Naive thymus-derived CD8-positive, alpha-beta T cell (primary cell): ENCODE results near the gene OR8D4. TPM values are rescaled to one million over a fixed set of nuclear protein-coding genes. Genes with fewer than 3 reads are reported as not detected.
"Not testable (repeated sequence)": the region's sequence is repeated elsewhere in the genome, so short reads cannot be mapped to it uniquely, and the experiment has no call there.

Source experiments
- ATAC-seq, 2 donors: fragments of 150-1000 bp; cut with Tn5 transposase in 1 of 2; sonication (Bioruptor Pico), chemical (Tn5 transposase) in 1 of 2; 1 replicate in 1 of 2; 2 replicates in 1 of 2; pipeline ENCODE4 v1.10.0; 2021; ENCODE audit warnings: mild to moderate bottlenecking in 2 of 2, moderate library complexity in 2 of 2
- POLR2A ChIA-PET: fragments of 350-600 bp; sonication (Branson Sonifier 250); formaldehyde crosslinking; loops from one replicate; lab custom pipeline; 2021; ENCODE audit warnings: antibody characterized with exemption; lab: Charles Lee
- DNase-seq, 10 donors: peaks; one replicate each; pipeline versions ENCODE4 v3.0.0 to v3.0.0-alpha.2; 2020 to 2022
- H3K27ac Mint-ChIP-seq, 10 donors: one replicate each; pipeline ENCODE4 v1.8.0; 2020 to 2022; ENCODE audit warnings: mild to moderate bottlenecking in 10 of 10, mixed read lengths in 10 of 10, moderate library complexity in 4 of 10, inconsistent platforms in 1 of 10
- H3K27me3 Mint-ChIP-seq, 5 donors: one replicate each; pipeline ENCODE4 v1.8.0; 2021 to 2022; ENCODE audit warnings: mixed read lengths in 5 of 5
- H3K36me3 Mint-ChIP-seq, 3 donors: one replicate each; pipeline ENCODE4 v1.8.0; 2020 to 2022; ENCODE audit warnings: mixed read lengths in 3 of 3, mild to moderate bottlenecking in 2 of 3, inconsistent platforms in 1 of 3
- H3K4me1 Mint-ChIP-seq, 4 donors: one replicate each; pipeline ENCODE4 v1.8.0; 2021 to 2022; ENCODE audit warnings: mixed read lengths in 4 of 4
- H3K4me3 Mint-ChIP-seq, 10 donors: one replicate each; pipeline ENCODE4 v1.8.0; 2020 to 2022; ENCODE audit warnings: mild to moderate bottlenecking in 10 of 10, mixed read lengths in 10 of 10, moderate library complexity in 6 of 10, inconsistent platforms in 1 of 10
- H3K9me3 Mint-ChIP-seq, 9 donors: one replicate each; pipeline ENCODE4 v1.8.0; 2020 to 2022; ENCODE audit warnings: mixed read lengths in 9 of 9, mild to moderate bottlenecking in 3 of 9, inconsistent platforms in 1 of 9, moderate library complexity in 1 of 9
- polyA plus RNA-seq, 3 donors: library from polyadenylated mRNA; unstranded; fragments of 300-500 nt; fragmentation: Illumina TruSeq; gene quantifications; one replicate each; pipeline ENCODE4 v1.2.3, GENCODE V29; 2021
- total RNA-seq, 8 experiments: library from RNA in 2 of 8; stranded (reverse) in 2 of 8; gene quantifications; one replicate each; pipeline ENCODE4 v1.2.3 and lab custom pipeline; 2021 to 2026

Gene OR8D4
- total RNA-seq (not detected), polyA plus RNA-seq (not detected), total RNA-seq (lab: John Stamatoyannopoulos, UW) (0 reads per million in 6 experiments)

DNA sequence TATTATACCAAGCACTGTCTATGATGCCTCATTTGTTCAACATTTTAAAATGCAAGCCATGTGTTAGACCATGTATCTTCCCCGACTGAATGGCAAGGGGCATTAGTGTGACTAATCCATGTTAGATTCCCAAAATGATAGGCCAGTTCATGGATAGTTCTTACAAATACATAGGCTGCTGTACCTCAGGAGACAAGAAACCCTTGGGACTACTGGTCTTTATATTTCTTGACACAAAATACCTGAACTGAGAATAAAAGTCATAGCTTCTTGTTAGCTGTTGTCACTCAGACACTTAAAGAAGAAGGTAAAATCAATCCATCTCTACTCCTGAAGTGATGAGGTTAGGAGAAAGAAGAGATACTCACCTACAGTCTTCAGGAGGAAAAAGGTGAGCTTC lies at the start of gene OR8D4:
Gene OR8D4 (plus strand): TSS at position 301 of the 400 bp plus-strand sequence. CDS start 4,265 bp downstream, outside the sequence.
- Mint-ChIP-seq H3K36me3 (no peaks in the 10 kb centered on the region), H3K4me1 (no peaks in the 10 kb centered on the region), H3K27me3 (peaks cover 0 to 5% (median 3%) of the 10 kb centered on the region in 5 donors), H3K4me3 (no peak within 1 kb of the TSS), H3K9me3 (no peaks in the 10 kb centered on the region), H3K27ac (no peak within 1 kb of the TSS)
- DNase-seq = no peak
- POLR2A ChIA-PET = no interaction called here
- ATAC-seq = no peak

DNA sequence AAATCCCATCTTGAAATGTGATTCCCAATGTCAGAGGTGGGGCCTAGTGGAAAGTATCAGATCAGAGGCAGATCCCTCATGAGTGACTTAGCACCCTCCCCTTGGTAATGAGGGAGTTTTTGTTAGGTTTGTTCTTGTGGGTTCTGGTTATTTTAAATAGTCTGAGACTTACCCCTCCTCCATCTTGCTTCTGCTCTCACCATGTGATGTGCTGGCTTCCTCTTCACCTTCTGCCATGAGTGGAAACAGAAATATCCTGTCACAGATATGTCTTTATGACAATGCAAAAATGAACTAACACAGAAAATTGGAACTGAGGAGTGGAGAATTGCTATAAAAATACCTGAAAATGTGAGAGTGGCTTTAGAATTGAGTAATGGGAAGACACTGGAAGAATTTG lies 49.6 kb upstream of the OR8D4 start:
- Mint-ChIP-seq H3K4me3 (no peak overlapping the region), H3K9me3 (peaks cover 0 to 22% (median 9%) of the 10 kb centered on the region in 9 donors), H3K27ac (no peak overlapping the region), H3K36me3 (no peaks in the 10 kb centered on the region), H3K27me3 (peaks cover 9 to 40% (median 18%) of the 10 kb centered on the region in 5 donors), H3K4me1 (no peaks in the 10 kb centered on the region)
- POLR2A ChIA-PET = no interaction called here
- ATAC-seq = no peak
- no peak for DNase-seq

DNA sequence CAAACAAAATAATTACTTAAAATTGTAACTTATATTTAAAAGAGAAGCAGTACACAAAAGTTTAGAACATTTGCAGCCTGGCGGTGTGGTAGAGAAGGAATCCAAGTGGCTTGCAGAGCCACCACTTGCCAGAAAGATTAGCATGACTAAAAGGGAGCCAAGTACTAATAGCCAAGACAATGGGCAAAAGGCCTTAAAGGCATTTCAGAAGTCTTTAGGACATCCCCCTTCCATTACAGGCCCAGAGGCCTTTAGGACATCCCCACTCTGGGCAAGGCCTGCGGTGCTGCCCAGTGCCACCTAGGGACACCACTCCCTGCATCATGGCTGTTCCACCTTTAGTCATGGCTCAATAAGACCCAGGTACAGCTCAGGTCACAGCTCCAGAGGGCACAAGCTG lies 48.9 kb upstream of the OR8D4 start:
- no peak for ATAC-seq

DNA sequence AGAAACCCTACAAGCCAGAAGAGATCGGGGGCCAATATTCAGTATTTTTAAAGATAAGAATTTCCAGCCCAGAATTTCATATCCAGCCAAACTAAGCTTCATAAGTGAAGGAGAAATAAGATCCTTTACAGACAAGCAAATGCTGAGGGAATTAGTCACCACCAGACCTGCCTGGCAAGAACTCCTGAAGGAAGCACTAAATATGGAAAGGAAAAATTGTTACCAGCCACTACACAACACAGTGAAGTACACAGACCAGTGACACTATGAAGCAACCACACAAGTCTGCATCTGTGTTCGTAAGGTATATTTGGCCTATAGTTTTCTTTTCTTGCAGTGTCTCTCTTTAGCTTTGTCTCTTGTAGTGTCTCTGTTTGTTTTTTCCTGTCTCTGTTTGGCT lies 45.5 kb upstream of the OR8D4 start:
- no peak for ATAC-seq
- H3K27me3 Mint-ChIP-seq = peaks cover 4 to 24% (median 10%) of the 10 kb centered on the region in 5 donors
- H3K9me3 Mint-ChIP-seq = peaks cover 0 to 22% (median 8%) of the 10 kb centered on the region in 9 donors
- no peaks in the 10 kb centered on the region for H3K36me3 Mint-ChIP-seq
- no peak overlapping the region for H3K27ac Mint-ChIP-seq
- no peak overlapping the region for H3K4me3 Mint-ChIP-seq
- DNase-seq = no peak
- POLR2A ChIA-PET = no interaction called here
- H3K4me1 Mint-ChIP-seq = no peaks in the 10 kb centered on the region

More for the DNA sequence above, 48.9 kb upstream of the OR8D4 start:
- no peak overlapping the region for H3K4me3 Mint-ChIP-seq
- DNase-seq = no peak
- no peak overlapping the region for H3K27ac Mint-ChIP-seq
- no peaks in the 10 kb centered on the region for H3K4me1 Mint-ChIP-seq
- H3K9me3 Mint-ChIP-seq = peaks cover 1 to 28% (median 9%) of the 10 kb centered on the region in 9 donors
- POLR2A ChIA-PET = no interaction called here
- H3K36me3 Mint-ChIP-seq = no peaks in the 10 kb centered on the region
- peaks cover 9 to 40% (median 18%) of the 10 kb centered on the region in 5 donors for H3K27me3 Mint-ChIP-seq

DNA sequence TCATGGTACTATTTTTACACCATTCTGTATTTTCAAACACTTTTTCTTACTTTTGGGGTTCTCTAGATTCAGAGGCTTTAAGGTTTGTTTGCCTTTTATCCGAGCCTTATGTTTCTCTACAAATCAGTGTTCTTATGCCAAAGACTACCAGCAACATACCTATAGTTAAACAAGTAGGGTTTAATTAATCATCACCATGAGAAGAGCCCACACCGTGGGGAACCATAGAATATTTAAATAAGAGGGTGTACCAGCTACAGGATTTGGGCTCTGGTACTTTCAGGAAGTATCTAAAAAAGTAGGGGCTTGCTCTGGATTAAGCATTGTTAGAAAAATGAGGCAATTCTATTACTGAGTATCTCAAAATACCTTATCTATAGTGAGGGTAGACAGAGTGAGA lies 42.2 kb upstream of the OR8D4 start:
- POLR2A ChIA-PET = no interaction called here
- H3K9me3 Mint-ChIP-seq = peaks cover 0 to 22% (median 8%) of the 10 kb centered on the region in 9 donors
- H3K4me1 Mint-ChIP-seq = no peaks in the 10 kb centered on the region
- no peaks in the 10 kb centered on the region for H3K36me3 Mint-ChIP-seq
- H3K4me3 Mint-ChIP-seq = no peak overlapping the region
- peaks cover 0 to 6% (median 0%) of the 10 kb centered on the region in 5 donors for H3K27me3 Mint-ChIP-seq
- no peak overlapping the region for H3K27ac Mint-ChIP-seq
- ATAC-seq (no peak), DNase-seq (no peak)

DNA sequence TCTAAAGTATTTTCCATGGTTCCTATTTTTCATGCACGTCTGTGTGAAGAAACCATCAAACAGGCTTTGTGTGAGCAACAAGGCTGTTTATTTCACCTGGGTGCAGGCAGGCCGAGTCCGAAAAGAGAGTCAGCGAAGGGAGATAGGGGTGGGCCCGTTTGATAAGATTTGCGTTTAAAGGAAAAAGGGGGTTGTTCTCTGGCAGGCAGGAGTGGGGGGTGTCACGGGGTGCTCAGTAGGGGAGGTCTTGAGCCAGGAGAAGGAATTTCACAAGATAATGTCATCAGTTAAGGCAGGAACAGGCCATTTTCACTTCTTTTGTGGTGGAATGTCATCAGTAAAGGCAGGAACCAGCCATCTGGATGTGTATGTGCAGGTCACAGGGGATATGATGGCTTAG lies 36.7 kb upstream of the OR8D4 start:
- H3K4me1 Mint-ChIP-seq, H3K27me3 Mint-ChIP-seq, ATAC-seq, DNase-seq, H3K27ac Mint-ChIP-seq, H3K4me3 Mint-ChIP-seq, POLR2A ChIA-PET, H3K36me3 Mint-ChIP-seq: not testable (repeated sequence)
- H3K9me3 Mint-ChIP-seq = peaks cover 0 to 13% (median 0%) of the 10 kb centered on the region in 9 donors

DNA sequence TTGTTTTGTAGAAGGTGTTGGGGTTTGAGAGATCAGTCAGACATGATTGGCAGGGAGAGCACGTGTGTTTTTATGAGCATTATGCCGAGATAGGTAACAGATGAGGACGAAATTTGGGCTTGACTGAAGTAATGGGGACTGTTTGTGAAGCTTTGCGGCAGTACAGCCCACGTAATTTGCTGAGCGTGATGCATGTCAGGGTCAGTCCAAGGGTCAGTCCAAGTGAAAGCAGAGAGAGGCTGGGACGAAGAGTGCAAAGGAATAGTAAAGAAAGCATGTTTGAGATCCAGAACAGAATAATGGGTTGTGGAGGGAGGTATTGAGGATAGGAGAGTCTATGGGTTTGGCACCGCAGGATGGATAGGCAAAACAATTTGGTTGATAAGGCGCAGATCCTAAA lies 34.2 kb upstream of the OR8D4 start:
- DNase-seq, H3K36me3 Mint-ChIP-seq, H3K27ac Mint-ChIP-seq, H3K27me3 Mint-ChIP-seq, POLR2A ChIA-PET, ATAC-seq, H3K4me3 Mint-ChIP-seq, H3K4me1 Mint-ChIP-seq: not testable (repeated sequence)
- peaks cover 0 to 13% (median 0%) of the 10 kb centered on the region in 9 donors for H3K9me3 Mint-ChIP-seq

DNA sequence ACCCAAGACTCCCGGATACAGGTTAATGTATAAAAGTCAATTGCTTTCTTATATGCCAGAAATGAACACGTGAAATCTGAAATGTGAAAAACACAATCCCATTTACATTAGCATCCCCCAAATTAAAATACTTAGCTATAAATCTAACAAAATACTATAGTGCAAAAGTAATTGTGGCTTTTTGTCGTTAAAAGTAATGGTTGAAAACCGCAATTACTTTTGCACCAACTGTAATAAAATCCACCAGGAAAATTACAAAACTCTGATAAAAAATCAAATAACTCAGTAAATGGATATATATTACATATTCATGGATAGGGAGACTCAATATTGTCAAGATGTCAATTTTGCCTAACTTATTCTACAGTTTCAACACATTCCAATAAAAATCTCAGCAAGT lies 21.1 kb upstream of the OR8D4 start:
- no peak for DNase-seq
- no peak for ATAC-seq
- Mint-ChIP-seq H3K36me3 (no peaks in the 10 kb centered on the region), H3K27ac (no peak overlapping the region), H3K9me3 (peaks cover 0 to 5% (median 0%) of the 10 kb centered on the region in 9 donors), H3K4me1 (no peaks in the 10 kb centered on the region), H3K27me3 (peaks cover 0 to 7% (median 2%) of the 10 kb centered on the region in 5 donors), H3K4me3 (no peak overlapping the region)
- POLR2A ChIA-PET = no interaction called here

DNA sequence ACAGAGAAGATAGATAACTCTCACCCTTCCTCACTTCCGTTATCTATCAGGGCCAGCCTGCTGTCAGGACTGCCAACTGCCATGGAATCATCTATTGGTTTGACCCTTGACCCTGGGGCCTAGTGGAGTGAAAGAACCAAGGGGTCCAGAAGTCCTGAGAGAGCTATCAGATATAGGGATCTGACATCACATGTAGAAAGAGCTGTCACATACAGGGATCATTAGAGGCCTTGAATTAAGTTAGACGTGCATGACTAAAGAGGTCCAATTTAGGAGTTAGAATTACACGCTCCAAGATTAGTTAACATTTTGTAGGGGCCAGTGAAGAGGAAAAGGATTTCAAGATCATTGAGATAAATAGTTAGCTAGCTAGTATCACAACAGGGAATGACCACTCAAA lies 16.4 kb upstream of the OR8D4 start, which contains the start of gene TMEM225:
Gene TMEM225 (minus strand): TSS at position 101 of the 400 bp plus-strand sequence. CDS start 245 bp downstream, outside the sequence.
- Mint-ChIP-seq H3K9me3 (no peaks in the 10 kb centered on the region), H3K4me3 (no peak within 1 kb of the TSS), H3K27ac (no peak within 1 kb of the TSS), H3K4me1 (peaks cover 0 to 1% (median 0%) of the 10 kb centered on the region in 4 donors), H3K27me3 (peaks cover 0 to 2% (median 0%) of the 10 kb centered on the region in 5 donors), H3K36me3 (no peaks in the 10 kb centered on the region)
- ATAC-seq = no peak
- DNase-seq = no peak
- POLR2A ChIA-PET = no interaction called here

DNA sequence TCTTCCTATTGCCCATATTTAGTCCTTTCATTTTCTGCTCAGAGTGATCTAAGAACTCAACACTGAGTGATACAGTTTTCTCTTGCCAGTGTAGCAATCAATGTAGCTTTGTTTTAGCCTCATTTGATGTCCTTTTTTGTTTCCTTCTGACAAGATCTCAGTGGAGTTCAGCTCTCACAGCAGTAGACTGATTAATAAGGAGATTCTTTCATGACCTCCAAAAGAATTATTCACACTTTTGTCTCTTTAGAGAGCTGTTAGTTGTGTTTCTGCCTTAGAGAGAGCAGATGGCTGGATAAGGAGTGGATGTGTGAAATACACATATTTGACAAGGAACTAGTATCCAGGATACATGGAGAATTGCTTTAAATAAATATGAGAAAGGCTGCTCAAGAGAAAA lies 9.9 kb upstream of the OR8D4 start:
- peaks cover 0 to 1% (median 0%) of the 10 kb centered on the region in 4 donors for H3K4me1 Mint-ChIP-seq
- POLR2A ChIA-PET = no interaction called here

DNA sequence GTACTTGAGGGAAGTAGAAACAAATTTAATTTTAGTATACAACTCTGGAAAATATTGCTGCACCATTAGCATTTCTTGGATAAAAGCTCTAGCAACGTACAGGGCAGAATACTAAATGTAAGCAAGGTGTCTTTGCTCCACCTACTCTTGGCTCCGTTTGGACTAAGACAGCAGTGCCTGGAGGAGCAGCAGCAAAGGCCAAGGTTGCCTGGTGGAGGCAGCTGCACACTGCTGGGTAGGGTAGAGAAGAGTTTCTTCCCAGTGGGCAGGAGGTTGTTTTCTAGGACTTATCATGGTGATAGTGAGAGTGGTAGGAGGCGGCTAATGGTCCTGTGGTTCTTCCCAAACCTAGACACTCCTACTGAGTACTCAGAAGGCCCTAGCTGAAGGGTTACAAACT lies 2.2 kb upstream of the OR8D4 start:
- POLR2A ChIA-PET = no interaction called here

More for the DNA sequence above, 9.9 kb upstream of the OR8D4 start:
- Mint-ChIP-seq H3K9me3 (no peaks in the 10 kb centered on the region), H3K27ac (no peak overlapping the region), H3K36me3 (no peaks in the 10 kb centered on the region), H3K4me3 (no peak overlapping the region), H3K27me3 (peaks cover 0 to 13% (median 3%) of the 10 kb centered on the region in 5 donors)
- DNase-seq (no peak), ATAC-seq (no peak)

DNA sequence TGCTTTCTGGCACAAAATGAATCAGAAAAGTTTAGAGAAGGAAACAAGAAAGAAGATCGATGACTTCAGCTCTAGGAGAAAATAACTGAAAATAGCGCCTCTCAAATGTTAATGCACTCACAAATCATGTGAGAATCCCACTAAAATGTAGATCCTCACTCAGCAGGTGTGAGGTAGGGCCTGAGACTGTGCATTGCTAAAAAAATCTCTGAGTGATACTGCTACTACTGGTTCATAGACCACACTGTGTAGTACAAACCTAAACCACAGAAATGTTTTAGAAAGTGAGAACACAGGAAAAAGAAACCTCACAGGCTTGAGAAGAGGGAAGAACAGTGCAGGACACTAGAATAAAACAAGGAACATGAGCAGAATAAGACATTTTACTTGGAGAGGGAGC lies 2.0 kb downstream of the OR8D4 start:
- Mint-ChIP-seq H3K9me3 (no peaks in the 10 kb centered on the region), H3K27ac (no peak overlapping the region), H3K4me3 (no peak overlapping the region), H3K27me3 (peaks cover 6 to 11% (median 7%) of the 10 kb centered on the region in 5 donors), H3K4me1 (no peaks in the 10 kb centered on the region), H3K36me3 (no peaks in the 10 kb centered on the region)
- ATAC-seq (no peak), DNase-seq (no peak)
- POLR2A ChIA-PET = no interaction called here

More for the DNA sequence above, 2.2 kb upstream of the OR8D4 start:
- no peak overlapping the region for H3K4me3 Mint-ChIP-seq
- ATAC-seq = no peak
- H3K27ac Mint-ChIP-seq = no peak overlapping the region
- no peaks in the 10 kb centered on the region for H3K36me3 Mint-ChIP-seq
- H3K27me3 Mint-ChIP-seq = peaks cover 0 to 8% (median 3%) of the 10 kb centered on the region in 5 donors
- H3K4me1 Mint-ChIP-seq = no peaks in the 10 kb centered on the region
- H3K9me3 Mint-ChIP-seq = no peaks in the 10 kb centered on the region
- no peak for DNase-seq

DNA sequence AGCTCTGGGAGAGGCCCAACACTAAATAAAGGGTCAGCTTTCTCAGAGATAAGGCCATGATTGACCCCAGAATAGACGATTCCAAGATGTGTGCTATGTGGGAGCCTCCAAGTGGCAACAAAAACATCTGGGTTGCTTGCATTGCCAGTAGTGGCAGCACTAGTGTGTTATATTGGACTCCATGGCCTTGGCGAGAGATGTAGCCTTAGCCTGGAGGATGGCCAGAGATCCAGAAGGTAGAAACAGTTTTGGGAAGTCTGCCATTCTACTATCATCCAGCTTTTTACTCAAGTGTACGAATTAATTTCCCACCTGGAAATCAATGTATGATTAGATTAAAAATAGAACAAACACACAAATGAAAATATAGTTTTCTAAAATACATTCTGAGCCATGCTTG lies 3.0 kb downstream of the OR8D4 start:
- Mint-ChIP-seq H3K4me1 (no peaks in the 10 kb centered on the region), H3K4me3 (no peak overlapping the region), H3K27ac (no peak overlapping the region), H3K27me3 (peaks cover 6 to 11% (median 7%) of the 10 kb centered on the region in 5 donors), H3K9me3 (no peaks in the 10 kb centered on the region), H3K36me3 (no peaks in the 10 kb centered on the region)
- POLR2A ChIA-PET = no interaction called here
- ATAC-seq (no peak), DNase-seq (no peak)

DNA sequence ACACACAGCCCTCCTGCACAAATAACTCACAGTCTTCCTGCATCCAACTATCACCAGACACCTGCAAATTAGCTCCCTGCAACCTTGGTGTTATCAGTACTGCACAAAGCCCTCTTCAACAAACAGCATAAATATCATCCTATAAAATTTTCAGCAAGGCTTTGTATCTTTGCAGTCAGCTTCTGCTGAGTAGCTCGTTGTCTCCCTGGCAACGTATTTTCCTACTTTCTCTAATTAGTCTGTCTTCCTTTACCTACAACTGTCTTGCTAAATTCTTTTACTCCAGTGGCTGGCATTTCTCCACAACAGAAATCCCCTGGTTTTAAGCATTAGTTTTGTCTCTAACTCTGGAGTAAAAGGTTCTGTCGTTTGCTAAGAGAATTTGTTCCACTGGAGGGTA lies 3.9 kb downstream of the OR8D4 start:
- no peak overlapping the region for H3K4me3 Mint-ChIP-seq
- H3K27ac Mint-ChIP-seq = no peak overlapping the region
- H3K36me3 Mint-ChIP-seq = no peaks in the 10 kb centered on the region
- DNase-seq (no peak), ATAC-seq (no peak)
- peaks cover 6 to 16% (median 8%) of the 10 kb centered on the region in 5 donors for H3K27me3 Mint-ChIP-seq
- H3K4me1 Mint-ChIP-seq = no peaks in the 10 kb centered on the region
- POLR2A ChIA-PET = no interaction called here
- no peaks in the 10 kb centered on the region for H3K9me3 Mint-ChIP-seq
